ENCODE measurements around the gene RNU4-1. TPM values are rescaled to one million over a fixed set of nuclear protein-coding genes. Genes with fewer than 3 reads are reported as not detected.

RNU4-1 gene
- total and polyA plus RNA-seq, 2 donors from 2014 or later: 3,016 TPM; not detected in 1

DNA sequence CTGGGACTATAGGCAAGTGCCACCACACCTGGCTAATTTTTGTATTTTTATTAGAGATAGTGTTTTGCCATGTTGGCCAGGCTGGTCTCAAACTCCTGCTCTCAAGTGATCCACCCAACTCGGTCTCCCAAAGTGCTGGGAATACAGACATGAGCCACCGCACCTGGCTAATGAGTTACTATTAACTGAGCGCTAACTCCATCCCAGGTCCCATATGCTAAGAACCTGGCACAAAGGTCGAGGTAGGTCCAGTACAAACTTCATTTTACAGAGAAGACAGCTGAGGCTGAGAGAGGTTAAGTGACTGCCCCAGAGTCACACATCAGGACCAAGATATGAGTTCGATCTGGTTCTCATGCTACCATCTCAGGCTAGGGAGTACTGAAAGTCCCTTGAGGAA, 39.0 kb upstream of the RNU4-1 start:
- DNase-seq (peak in 1 of 5 donors; percentile 19), FAIRE-seq (no peak)
- Histone ChIP-seq H3K27ac (ENCODE audit: low read depth in 2 of 2, low read length in 2 of 2) (no peak overlapping the region), H3K36me3 (ENCODE audit: control insufficient read depth in 2 of 3, insufficient read depth in 3 of 3, low read length in 3 of 3) (no peaks in the 10 kb centered on the region), H3K9ac (ENCODE audit: low read length in 3 of 3) (no peak overlapping the region), H3K4me3 (ENCODE audit: low read length in 3 of 3) (no peak overlapping the region), H3K27me3 (ENCODE audit: control insufficient read depth, insufficient read depth, low read length) (no peaks in the 10 kb centered on the region), H3K9me3 (ENCODE audit: control insufficient read depth in 2 of 3, insufficient read depth in 1 of 3, low read length in 3 of 3) (no peaks in the 10 kb centered on the region), H3K4me1 (ENCODE audit: control insufficient read depth in 2 of 3, insufficient read depth in 2 of 3, low read depth in 1 of 3, low read length in 3 of 3) (no peaks in the 10 kb centered on the region)
- TF ChIP-seq, protein P1, sequence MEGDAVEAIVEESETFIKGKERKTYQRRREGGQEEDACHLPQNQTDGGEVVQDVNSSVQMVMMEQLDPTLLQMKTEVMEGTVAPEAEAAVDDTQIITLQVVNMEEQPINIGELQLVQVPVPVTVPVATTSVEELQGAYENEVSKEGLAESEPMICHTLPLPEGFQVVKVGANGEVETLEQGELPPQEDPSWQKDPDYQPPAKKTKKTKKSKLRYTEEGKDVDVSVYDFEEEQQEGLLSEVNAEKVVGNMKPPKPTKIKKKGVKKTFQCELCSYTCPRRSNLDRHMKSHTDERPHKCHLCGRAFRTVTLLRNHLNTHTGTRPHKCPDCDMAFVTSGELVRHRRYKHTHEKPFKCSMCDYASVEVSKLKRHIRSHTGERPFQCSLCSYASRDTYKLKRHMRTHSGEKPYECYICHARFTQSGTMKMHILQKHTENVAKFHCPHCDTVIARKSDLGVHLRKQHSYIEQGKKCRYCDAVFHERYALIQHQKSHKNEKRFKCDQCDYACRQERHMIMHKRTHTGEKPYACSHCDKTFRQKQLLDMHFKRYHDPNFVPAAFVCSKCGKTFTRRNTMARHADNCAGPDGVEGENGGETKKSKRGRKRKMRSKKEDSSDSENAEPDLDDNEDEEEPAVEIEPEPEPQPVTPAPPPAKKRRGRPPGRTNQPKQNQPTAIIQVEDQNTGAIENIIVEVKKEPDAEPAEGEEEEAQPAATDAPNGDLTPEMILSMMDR (IDR thresholded peaks at IDR 0.05; ENCODE audit: borderline replicate concordance, extremely low read depth, insufficient read depth): no peak
- intact Hi-C loops (cut with DNase I): no loop called here

DNA sequence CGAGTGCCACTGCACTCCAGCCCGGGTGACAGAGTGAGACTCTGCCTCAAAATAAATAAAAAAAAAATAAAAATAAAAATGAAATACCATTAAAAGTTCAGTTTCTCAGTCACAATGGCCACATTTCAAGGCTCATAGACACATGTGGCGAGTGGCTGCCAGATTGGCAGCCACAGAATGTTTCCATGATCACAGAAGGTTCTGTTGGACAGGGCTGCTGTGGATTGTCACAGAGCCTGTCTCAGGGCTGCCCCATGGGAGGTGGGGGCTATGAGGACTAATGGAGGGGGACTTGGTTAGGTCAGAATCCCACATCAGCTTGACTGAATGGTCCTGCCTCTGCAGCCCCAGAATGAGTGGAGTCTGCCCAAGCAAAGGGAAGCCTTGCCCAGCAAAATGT, 38.4 kb upstream of the RNU4-1 start:
- TF ChIP-seq, protein P1 (IDR thresholded peaks at IDR 0.05; ENCODE audit: borderline replicate concordance, extremely low read depth, insufficient read depth): no peak
- Histone ChIP-seq H3K27ac (ENCODE audit: low read depth in 2 of 2, low read length in 2 of 2) (no peak overlapping the region), H3K9ac (ENCODE audit: low read length in 3 of 3) (no peak overlapping the region), H3K9me3 (ENCODE audit: control insufficient read depth in 2 of 3, insufficient read depth in 1 of 3, low read length in 3 of 3) (no peaks in the 10 kb centered on the region), H3K36me3 (ENCODE audit: control insufficient read depth in 2 of 3, insufficient read depth in 3 of 3, low read length in 3 of 3) (no peaks in the 10 kb centered on the region), H3K27me3 (ENCODE audit: control insufficient read depth, insufficient read depth, low read length) (no peaks in the 10 kb centered on the region), H3K4me3 (ENCODE audit: low read length in 3 of 3) (no peak overlapping the region), H3K4me1 (ENCODE audit: control insufficient read depth in 2 of 3, insufficient read depth in 2 of 3, low read depth in 1 of 3, low read length in 3 of 3) (no peaks in the 10 kb centered on the region)
- FAIRE-seq (no peak), DNase-seq (no peak)
- intact Hi-C loops (cut with DNase I): no loop called here

DNA sequence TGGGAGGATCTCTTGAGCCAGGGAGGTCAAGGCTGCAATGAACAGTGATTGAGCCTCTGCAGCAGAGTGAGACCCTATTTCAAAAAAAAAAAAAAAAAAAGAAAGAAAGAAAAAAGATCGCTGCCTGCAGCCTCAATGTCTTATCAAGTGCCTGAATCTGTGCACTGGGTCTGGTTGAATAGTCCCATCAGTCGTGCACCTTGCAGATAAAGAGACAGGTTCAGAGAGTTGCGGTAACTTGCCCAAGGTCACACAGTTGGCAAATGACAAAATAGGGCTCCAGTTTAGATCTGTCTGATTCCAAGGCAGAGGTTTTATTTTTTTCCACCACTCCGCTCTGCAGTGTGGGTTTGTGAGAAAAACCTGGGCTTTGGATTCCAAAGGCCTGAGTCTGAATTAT, 35.2 kb upstream of the RNU4-1 start:
- DNase-seq: no peak
- intact Hi-C loops (cut with DNase I): no loop called here
- H3K9me3 ChIP-seq (ENCODE audit: control insufficient read depth in 2 of 3, insufficient read depth in 1 of 3, low read length in 3 of 3): no peaks in the 10 kb centered on the region
- no peak for FAIRE-seq
- H3K36me3 ChIP-seq (ENCODE audit: control insufficient read depth in 2 of 3, insufficient read depth in 3 of 3, low read length in 3 of 3): no peaks in the 10 kb centered on the region
- TF ChIP-seq, protein P1 (IDR thresholded peaks at IDR 0.05; ENCODE audit: borderline replicate concordance, extremely low read depth, insufficient read depth): no peak
- H3K4me1 ChIP-seq (ENCODE audit: control insufficient read depth in 2 of 3, insufficient read depth in 2 of 3, low read depth in 1 of 3, low read length in 3 of 3): no peaks in the 10 kb centered on the region
- no peaks in the 10 kb centered on the region for H3K27me3 ChIP-seq (ENCODE audit: control insufficient read depth, insufficient read depth, low read length)
- H3K9ac ChIP-seq (ENCODE audit: low read length in 3 of 3): no peak overlapping the region
- no peak overlapping the region for H3K27ac ChIP-seq (ENCODE audit: low read depth in 2 of 2, low read length in 2 of 2)
- H3K4me3 ChIP-seq (ENCODE audit: low read length in 3 of 3): no peak overlapping the region

DNA sequence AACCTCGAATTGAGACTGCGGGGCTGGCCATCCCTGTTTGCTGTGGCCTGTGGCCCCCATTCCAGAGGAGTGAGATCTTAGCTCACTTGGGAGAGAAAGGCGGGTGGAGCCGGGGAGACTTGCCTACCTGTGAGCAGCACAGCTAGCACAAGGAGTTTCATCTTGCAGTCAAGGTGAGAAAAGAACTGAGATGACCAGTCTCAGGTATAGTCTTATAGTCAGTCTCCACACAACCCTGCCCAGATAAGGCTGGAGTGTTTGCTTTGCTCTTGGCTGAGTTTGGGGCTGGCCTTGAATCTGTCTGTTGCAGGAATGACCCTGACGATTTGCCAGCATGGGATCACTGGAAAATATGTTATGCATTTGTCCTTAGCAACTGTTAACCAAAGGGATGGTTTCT, 34.6 kb upstream of the RNU4-1 start, which contains the start of gene PLA2G1B:
PLA2G1B (minus strand) TSS at position 187 of the 400 bp plus-strand sequence; CDS start at position 161, 26 bp downstream.
- Histone ChIP-seq H3K36me3 (ENCODE audit: control insufficient read depth in 2 of 3, insufficient read depth in 3 of 3, low read length in 3 of 3) (no peaks in the 10 kb centered on the region), H3K27ac (ENCODE audit: low read depth in 2 of 2, low read length in 2 of 2) (no peak within 1 kb of the TSS), H3K4me3 (ENCODE audit: low read length in 3 of 3) (no peak within 1 kb of the TSS), H3K27me3 (ENCODE audit: control insufficient read depth, insufficient read depth, low read length) (no peaks in the 10 kb centered on the region), H3K9me3 (ENCODE audit: control insufficient read depth in 2 of 3, insufficient read depth in 1 of 3, low read length in 3 of 3) (no peaks in the 10 kb centered on the region), H3K9ac (ENCODE audit: low read length in 3 of 3) (no peak within 1 kb of the TSS), H3K4me1 (ENCODE audit: control insufficient read depth in 2 of 3, insufficient read depth in 2 of 3, low read depth in 1 of 3, low read length in 3 of 3) (no peaks in the 10 kb centered on the region)
- DNase-seq: no peak
- no peak for FAIRE-seq
- intact Hi-C loops (cut with DNase I): no loop called here
- TF ChIP-seq, protein P1 (IDR thresholded peaks at IDR 0.05; ENCODE audit: borderline replicate concordance, extremely low read depth, insufficient read depth): no peak

All from kidney (tissue), 14 donors.